ENCODE data around the gene CS.

Gene CS

DNA sequence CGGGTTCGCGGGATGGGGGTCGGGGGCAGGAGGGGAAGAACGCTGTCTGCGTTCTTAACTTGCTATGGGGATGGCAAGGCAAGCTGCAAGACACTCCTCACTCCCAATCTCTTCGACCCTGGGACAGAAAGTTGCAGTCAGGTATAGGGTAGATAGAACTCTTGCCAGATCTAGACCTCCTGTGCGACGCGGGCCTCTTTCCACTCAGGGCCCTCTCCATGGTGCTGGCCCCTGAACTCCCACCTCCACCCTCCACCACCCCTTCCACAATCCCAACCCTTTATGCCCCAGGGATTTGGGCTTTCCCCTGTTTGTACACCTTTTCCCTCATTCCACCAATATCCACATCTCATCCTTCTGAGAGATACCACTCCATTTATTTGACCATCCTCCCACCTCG lies 75.2 kb downstream of the CS start:
- TF ChIP-seq GATA3 (IDR thresholded peaks at IDR 0.05; ENCODE audit: low read depth, low read length) (no peak), GATA2 (IDR thresholded peaks at IDR 0.05; ENCODE audit: low read depth, low read length) (no peak)

- TF ChIP-seq GATA3 (IDR thresholded peaks at IDR 0.05; ENCODE audit: low read depth, low read length) (no peak), GATA2 (IDR thresholded peaks at IDR 0.05; ENCODE audit: low read depth, low read length) (no peak)
Measured at GRCh38 chr12:56224102-56224701, 75.9 kb downstream of the CS start, which contains the start of gene NABP2. TSS of gene NABP2 (plus strand) at chr12:56224342. CDS start at chr12:56224857, 515 bp downstream.

GRCh38 chr12:56223571-56224101 lies 76.5 kb downstream of the CS start:
- TF ChIP-seq GATA2 (IDR thresholded peaks at IDR 0.05; ENCODE audit: low read depth, low read length) (no peak), GATA3 (IDR thresholded peaks at IDR 0.05; ENCODE audit: low read depth, low read length) (no peak)

DNA sequence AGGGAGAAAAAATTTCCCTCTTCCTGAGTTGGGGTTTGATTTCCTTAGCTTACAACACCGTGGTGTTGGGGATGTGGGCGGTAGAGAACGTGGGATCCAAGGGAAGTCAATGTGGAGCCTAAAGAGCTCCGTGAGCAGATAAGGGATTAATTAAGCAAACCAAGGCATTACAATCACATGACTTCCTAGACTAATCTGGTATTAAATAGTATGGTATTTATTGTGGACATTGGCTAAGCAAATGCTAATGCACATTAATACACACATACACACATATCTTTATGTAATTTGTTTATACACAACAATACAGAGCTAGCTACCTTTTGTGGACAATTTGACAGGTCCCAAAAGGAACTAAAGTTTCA lies 77.6 kb downstream of the CS start:
- TF ChIP-seq GATA3 (IDR thresholded peaks at IDR 0.05; ENCODE audit: low read depth, low read length): no peak
- TF ChIP-seq GATA2 (IDR thresholded peaks at IDR 0.05; ENCODE audit: low read depth, low read length): no peak

DNA sequence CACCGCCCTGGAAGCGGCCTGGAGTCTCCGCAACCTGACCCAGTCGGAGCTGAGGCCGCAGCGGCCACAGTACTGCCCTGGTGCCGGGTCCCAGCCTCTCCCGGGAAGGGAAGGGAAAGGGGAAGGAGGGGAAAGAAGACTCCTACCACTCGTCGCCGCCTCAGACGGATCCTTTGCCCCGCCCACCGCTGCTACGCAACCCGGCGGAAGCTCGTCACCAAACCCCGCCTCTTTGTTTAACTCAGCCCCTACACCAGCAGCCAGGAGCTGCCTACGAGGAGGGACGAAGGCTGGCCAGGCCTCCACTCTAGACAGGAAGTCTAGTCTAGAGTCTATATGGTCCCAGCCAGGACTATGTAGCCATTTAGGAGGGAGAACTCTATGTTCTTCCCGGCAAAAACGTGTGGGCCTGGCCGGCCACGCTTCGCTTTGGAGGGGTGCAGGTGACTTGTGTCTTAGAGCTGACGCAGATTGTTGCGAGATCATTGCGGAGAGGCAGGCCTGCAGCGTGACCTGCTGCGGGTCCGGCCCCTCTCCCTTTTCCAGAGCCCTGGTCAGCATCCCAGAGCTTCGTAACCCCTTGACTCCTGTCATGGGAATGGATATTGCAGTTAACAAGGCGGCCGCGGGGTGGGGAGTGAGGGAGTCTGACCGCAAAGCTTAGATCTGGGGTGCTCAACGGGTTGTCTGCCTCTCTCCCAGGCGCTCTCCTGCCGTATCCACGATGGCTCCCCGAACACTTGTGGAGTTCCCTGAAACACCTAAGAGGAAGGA lies 78.2 kb downstream of the CS start, which contains the start of gene RNF41:
RNF41 (minus strand) TSS at position 166 of the 774 bp plus-strand sequence. CDS start 7,875 bp downstream, outside the sequence.
- no peak for TF ChIP-seq GATA2 (IDR thresholded peaks at IDR 0.05; ENCODE audit: low read depth, low read length)
- TF ChIP-seq GATA3 (IDR thresholded peaks at IDR 0.05; ENCODE audit: low read depth, low read length): no peak
